GM21360 (cell line): Measurements from ENCODE around the gene AIFM1.

ENCODE experiments used
- ATAC-seq: cut with Tn5 transposase; IDR thresholded peaks from one replicate; pipeline ENCODE4 v1.9.1; 2021; ENCODE audit warnings: mild to moderate bottlenecking, moderate library complexity; ENCODE audit not compliant: unreplicated experiment

The AIFM1 gene

GRCh38 chrX:130165703-130166502 is at the start of gene AIFM1:
Gene AIFM1, minus strand, starts transcription at chrX:130165841. Its CDS starts 185 bp downstream, at chrX:130165656.
- peak; percentile 85 for ATAC-seq

GRCh38 chrX:130213376-130213775 is 47.7 kb upstream of the AIFM1 start:
- ATAC-seq, result no peak

GRCh38 chrX:130212371-130212770 is 46.7 kb upstream of the AIFM1 start:
- no peak for ATAC-seq

- ATAC-seq, result no peak
Measured at GRCh38 chrX:130211415-130212186, 46.0 kb upstream of the AIFM1 start.

- ATAC-seq, result no peak
Measured at GRCh38 chrX:130204647-130205046, 39.0 kb upstream of the AIFM1 start.

GRCh38 chrX:130197464-130197863 is 31.8 kb upstream of the AIFM1 start:
- ATAC-seq, result no peak

GRCh38 chrX:130196466-130196865 is 30.8 kb upstream of the AIFM1 start:
- ATAC-seq, result no peak

GRCh38 chrX:130190801-130191200 is 25.2 kb upstream of the AIFM1 start:
- no peak for ATAC-seq

- ATAC-seq, result no peak
Measured at GRCh38 chrX:130186651-130187050, 21.0 kb upstream of the AIFM1 start.

- ATAC-seq, result no peak
Measured at GRCh38 chrX:130184857-130185256, 19.2 kb upstream of the AIFM1 start.

GRCh38 chrX:130184168-130184567 is 18.5 kb upstream of the AIFM1 start:
- no peak for ATAC-seq

GRCh38 chrX:130179579-130180215 is 14.1 kb upstream of the AIFM1 start:
- ATAC-seq, result no peak

GRCh38 chrX:130179170-130179569 is 13.5 kb upstream of the AIFM1 start:
- no peak for ATAC-seq

- no peak for ATAC-seq
Measured at GRCh38 chrX:130176942-130177341, 11.3 kb upstream of the AIFM1 start.

- peak; percentile 72 for ATAC-seq
Measured at GRCh38 chrX:130176354-130176776, 10.7 kb upstream of the AIFM1 start.

- ATAC-seq, result no peak
Measured at GRCh38 chrX:130174937-130175336, 9.3 kb upstream of the AIFM1 start.

GRCh38 chrX:130174045-130174704 is 8.5 kb upstream of the AIFM1 start:
- no peak for ATAC-seq

- ATAC-seq, result no peak
Measured at GRCh38 chrX:130173190-130173895, 7.7 kb upstream of the AIFM1 start.

- no peak for ATAC-seq
Measured at GRCh38 chrX:130172127-130172845, 6.6 kb upstream of the AIFM1 start.
